GM10266 (cell line): ENCODE results near the gene MPRIP.
"Not testable (repeated sequence)": the region's sequence is repeated elsewhere in the genome, so short reads cannot be mapped to it uniquely, and the experiment has no call there.

Experiments used
- DNase-seq: peaks from one replicate; pipeline ENCODE4 v3.0.0; 2012; ENCODE audit errors: extremely low spot score
- CTCF ChIP-seq: IDR thresholded peaks from 2 replicates; pipeline ENCODE4 v1.5.1; 2012; ENCODE audit warnings: mild to moderate bottlenecking, low read depth; ENCODE audit not compliant: control insufficient read depth, insufficient read depth; ENCODE audit errors: missing control alignments

Gene MPRIP

GRCh38 chr17:17015230-17015629 lies 27.0 kb upstream of the MPRIP start:
- no peak for TF ChIP-seq CTCF
- DNase-seq = no peak

GRCh38 chr17:17016199-17017197 lies 25.8 kb upstream of the MPRIP start:
- DNase-seq = not testable (repeated sequence)

- TF ChIP-seq CTCF = no peak
- DNase-seq = no peak
These were observed 24.8 kb upstream of the MPRIP start for GRCh38 chr17:17017343-17018014.

- no peak for TF ChIP-seq CTCF
- DNase-seq = no peak
These were observed 24.2 kb upstream of the MPRIP start for GRCh38 chr17:17018021-17018441.

- DNase-seq = no peak
- no peak for TF ChIP-seq CTCF
These were observed 23.4 kb upstream of the MPRIP start for GRCh38 chr17:17018612-17019429.

- DNase-seq = no peak
- TF ChIP-seq CTCF = no peak
These were observed 22.9 kb upstream of the MPRIP start for GRCh38 chr17:17019430-17019762.

GRCh38 chr17:17019891-17020456 lies 22.3 kb upstream of the MPRIP start:
- TF ChIP-seq CTCF = no peak
- no peak for DNase-seq
